H9 (cell line): ENCODE measurements around the gene ACTC1. TPM values are rescaled to one million over a fixed set of nuclear protein-coding genes. Genes with fewer than 3 reads are reported as not detected.

Source experiments
- DNase-seq: peaks from one replicate; pipeline ENCODE4 v3.0.0-alpha.2; 2017
- H2AFZ ChIP-seq: one replicate; pipeline ENCODE4 v1.6.1; 2013; ENCODE audit warnings: mild to moderate bottlenecking, low read length, control low read depth, moderate library complexity
- H2AK5ac ChIP-seq: 2 replicates; pipeline ENCODE4 v1.6.1; 2013; ENCODE audit warnings: low read length, control low read depth, mixed read lengths; ENCODE audit not compliant: insufficient read length
- H2BK120ac ChIP-seq: one replicate; pipeline ENCODE4 v1.6.1; 2013; ENCODE audit warnings: low read depth, mild to moderate bottlenecking, low read length, control low read depth, inconsistent platforms; ENCODE audit not compliant: poor library complexity, severe bottlenecking
- H2BK12ac ChIP-seq: 2 replicates; pipeline ENCODE4 v1.6.1; 2013; ENCODE audit warnings: low read length, control low read depth, mixed read lengths, low read depth; ENCODE audit not compliant: insufficient read length
- H2BK15ac ChIP-seq: 2 replicates; pipeline ENCODE4 v1.6.1; 2013; ENCODE audit warnings: low read depth, low read length, control low read depth
- H2BK20ac ChIP-seq: one replicate; pipeline ENCODE4 v1.6.1; 2013; ENCODE audit warnings: low read depth, mild to moderate bottlenecking, low read length, control low read depth, inconsistent platforms; ENCODE audit not compliant: poor library complexity, severe bottlenecking
- H2BK5ac ChIP-seq: 2 replicates; pipeline ENCODE4 v1.6.1; 2013; ENCODE audit warnings: low read length, control low read depth, mixed read lengths; ENCODE audit not compliant: insufficient read length
- H3K14ac ChIP-seq: 2 replicates; pipeline ENCODE4 v1.6.1; 2013; ENCODE audit warnings: low read length, control low read depth; ENCODE audit not compliant: insufficient read depth
- H3K18ac ChIP-seq: 2 replicates; pipeline ENCODE4 v1.6.1; 2013; ENCODE audit warnings: low read depth, mild to moderate bottlenecking, mixed read lengths, low read length, control low read depth; ENCODE audit not compliant: insufficient read length
- H3K23ac ChIP-seq: 2 replicates; pipeline ENCODE4 v1.6.1; 2013; ENCODE audit warnings: low read length, control low read depth, mixed read lengths, low read depth; ENCODE audit not compliant: insufficient read length
- H3K23me2 ChIP-seq: 2 replicates; pipeline ENCODE4 v1.6.1; 2013; ENCODE audit warnings: low read depth, mild to moderate bottlenecking, mixed read lengths, low read length, control low read depth; ENCODE audit not compliant: insufficient read length, poor library complexity, severe bottlenecking
- H3K27ac ChIP-seq: 2 replicates; pipeline ENCODE4 v1.5.1; 2013; ENCODE audit warnings: low read length, control low read depth, mixed read lengths, low read depth; ENCODE audit not compliant: insufficient read length
- H3K27me3 ChIP-seq: 2 replicates; pipeline ENCODE4 v1.6.1; 2013; ENCODE audit warnings: low read length, control low read depth, inconsistent platforms; ENCODE audit not compliant: insufficient read depth
- H3K4ac ChIP-seq: 2 replicates; pipeline ENCODE4 v1.6.1; 2013; ENCODE audit warnings: low read depth, mild to moderate bottlenecking, control low read depth, inconsistent platforms, low read length, moderate library complexity
- H3K4me1 ChIP-seq: 2 replicates; pipeline ENCODE4 v1.6.1; 2013; ENCODE audit warnings: low read length, control low read depth, inconsistent platforms; ENCODE audit not compliant: insufficient read depth
- H3K4me2 ChIP-seq: 2 replicates; pipeline ENCODE4 v1.6.1; 2013; ENCODE audit warnings: low read length, control low read depth, mixed read lengths; ENCODE audit not compliant: insufficient read length, insufficient read depth
- H3K56ac ChIP-seq: 2 replicates; pipeline ENCODE4 v1.6.1; 2013; ENCODE audit warnings: low read depth, mild to moderate bottlenecking, mixed read lengths, low read length, control low read depth; ENCODE audit not compliant: insufficient read length
- H3K79me1 ChIP-seq: 2 replicates; pipeline ENCODE4 v1.6.1; 2013; ENCODE audit warnings: low read depth, mild to moderate bottlenecking, moderate library complexity, low read length, control low read depth, inconsistent platforms; ENCODE audit not compliant: insufficient read depth, poor library complexity, severe bottlenecking
- H3K79me2 ChIP-seq: 2 replicates; pipeline ENCODE4 v1.6.1; 2013; ENCODE audit warnings: low read length, control low read depth, inconsistent platforms; ENCODE audit not compliant: insufficient read depth
- H3K9ac ChIP-seq: 2 replicates; pipeline ENCODE4 v1.6.1; 2013; ENCODE audit warnings: low read length, control low read depth, mixed read lengths; ENCODE audit not compliant: insufficient read length; ENCODE audit errors: extremely low read depth
- H3K9me3 ChIP-seq: one replicate; pipeline ENCODE4 v1.6.1; 2013; ENCODE audit warnings: low read depth, low read length, inconsistent platforms; ENCODE audit not compliant: control insufficient read depth
- H3T11ph ChIP-seq: one replicate; pipeline ENCODE4 v1.6.1; 2013; ENCODE audit warnings: mild to moderate bottlenecking, low read length, control low read depth, inconsistent platforms
- H4K20me1 ChIP-seq: one replicate; pipeline ENCODE4 v1.6.1; 2013; ENCODE audit not compliant: control insufficient read depth, insufficient read length, insufficient read depth
- H4K5ac ChIP-seq: 2 replicates; pipeline ENCODE4 v1.6.1; 2013; ENCODE audit warnings: low read depth, mild to moderate bottlenecking, mixed read lengths, low read length, control low read depth; ENCODE audit not compliant: insufficient read length
- H4K8ac ChIP-seq: replicated peaks from 2 replicates; pipeline ENCODE4 v1.6.1; 2013; ENCODE audit warnings: low read length, control low read depth, mixed read lengths, low read depth; ENCODE audit not compliant: insufficient read length
- H4K91ac ChIP-seq: 2 replicates; pipeline ENCODE4 v1.6.1; 2013; ENCODE audit warnings: low read depth, mild to moderate bottlenecking, moderate library complexity, mixed read lengths, low read length, control low read depth; ENCODE audit not compliant: insufficient read length
- H3K27ac Mint-ChIP-seq, 3 experiments: 2 replicates in 2 of 3; 3 replicates in 1 of 3; pipeline ENCODE4 v1.8.0; 2020 to 2021; ENCODE audit warnings: mixed read lengths in 3 of 3, mild to moderate bottlenecking in 1 of 3, moderate library complexity in 1 of 3
- H3K27me3 Mint-ChIP-seq: 2 replicates; pipeline ENCODE4 v1.8.0; 2021; ENCODE audit warnings: low read depth, mild to moderate bottlenecking, moderate library complexity, mixed read lengths
- H3K36me3 Mint-ChIP-seq, 3 experiments: 2 replicates in 2 of 3; 3 replicates in 1 of 3; pipeline ENCODE4 v1.8.0; 2020 to 2021; ENCODE audit warnings: low read depth in 3 of 3, mixed read lengths in 3 of 3; ENCODE audit not compliant: insufficient read depth in 1 of 3
- H3K4me1 Mint-ChIP-seq, 2 experiments: 2 replicates each; pipeline ENCODE4 v1.8.0; 2020; ENCODE audit warnings: mixed read lengths in 2 of 2
- H3K4me3 Mint-ChIP-seq, 2 experiments: 2 replicates in 1 of 2; 3 replicates in 1 of 2; pipeline ENCODE4 v1.8.0; 2020 to 2021; ENCODE audit warnings: mild to moderate bottlenecking in 2 of 2, mixed read lengths in 2 of 2, moderate library complexity in 1 of 2
- H3K9me3 Mint-ChIP-seq, 2 experiments: 2 replicates in 1 of 2; 3 replicates in 1 of 2; pipeline ENCODE4 v1.8.0; 2020; ENCODE audit warnings: mild to moderate bottlenecking in 2 of 2, mixed read lengths in 2 of 2, moderate library complexity in 1 of 2
- CTCF ChIP-seq: fragments of 200-600 bp; sonication (generic); conservative IDR thresholded peaks from 3 replicates; pipeline ENCODE4 v1.8.0; 2021; ENCODE audit warnings: antibody characterized with exemption, mild to moderate bottlenecking
- WGBS: extraction: QIAGEN DNeasy Blood & Tissue Kit; methylation state at CpG from one replicate; pipeline ENCODE4 v1.1.7; 2013; ENCODE audit warnings: missing lambda C conversion rate, low lambda C conversion rate, mixed read lengths; ENCODE audit not compliant: insufficient read length; ENCODE audit errors: extremely low coverage; 5-methylcytosine and 5-hydroxymethylcytosine counted together
- total RNA-seq: library from RNA; stranded (reverse); gene quantifications from 2 replicates; pipeline ENCODE4 v1.2.1, GENCODE V29; 2021

Gene ACTC1
- total RNA-seq, 1 experiment from 2014 or later, result 52.2 TPM

DNA sequence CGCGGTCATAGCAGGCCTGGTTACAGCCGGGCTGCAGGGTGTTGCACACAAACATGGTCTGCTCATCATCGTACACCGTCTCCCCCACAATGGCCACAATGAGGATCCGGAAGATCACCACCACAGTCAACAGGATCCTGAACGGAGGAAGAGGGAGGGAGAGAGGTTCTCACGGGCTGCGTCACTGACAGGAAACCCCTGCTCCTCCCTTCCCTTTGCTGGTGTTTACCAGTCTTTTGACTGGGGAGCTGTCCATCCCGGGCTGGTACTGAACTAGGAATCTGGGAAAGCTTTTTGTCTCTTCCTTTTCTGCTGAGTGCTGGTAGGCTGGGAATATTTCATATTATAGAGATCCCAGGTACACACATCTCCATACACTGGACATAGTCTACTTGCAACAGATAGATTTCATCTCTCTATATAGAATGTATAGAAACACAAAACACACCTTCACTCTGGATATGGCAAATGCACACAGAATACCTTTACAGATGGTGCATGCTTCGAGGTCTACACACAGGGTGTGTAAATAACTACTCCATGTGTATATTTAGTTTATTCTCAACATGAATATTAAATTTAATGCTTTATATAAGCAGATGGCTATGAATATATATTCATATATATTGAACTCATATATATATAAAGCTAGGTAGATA lies 42.0 kb downstream of the ACTC1 start:
- Histone ChIP-seq H3K9me3 (no peaks in the 10 kb centered on the region), H4K20me1 (no peaks in the 10 kb centered on the region), H4K8ac (no peak overlapping the region), H3K27me3 (peaks cover 18% of the 10 kb centered on the region; the same call in 1 of the 2 replicates), H2BK120ac (no peak overlapping the region), H3K56ac (no peak overlapping the region), H2BK15ac (no peak overlapping the region), H2BK5ac (no peak overlapping the region), H3K18ac (no peak overlapping the region), H2BK20ac (no peak overlapping the region), H3K4me2 (peak overlapping the region; percentile 26), H3K23ac (no peak overlapping the region), H4K91ac (no peak overlapping the region), H3K23me2 (peaks cover 15% of the 10 kb centered on the region), H3K9ac (no peak overlapping the region), H3K27ac (no peak overlapping the region), H3K4me1 (0 out of 2 replicates have a peak, but pooled peaks cover 4% of the 10 kb centered on the region), H3T11ph (no peak overlapping the region), H3K4ac (no peak overlapping the region), H2AFZ (no peak overlapping the region), H4K5ac (no peak overlapping the region), H3K79me1 (no peaks in the 10 kb centered on the region), H3K79me2 (no peaks in the 10 kb centered on the region), H2BK12ac (no peak overlapping the region), H2AK5ac (no peak overlapping the region), H3K14ac (no peak overlapping the region)
- Mint-ChIP-seq H3K27ac (no peak overlapping the region), H3K4me1 (peaks cover 12 to 16% of the 10 kb centered on the region in 2 experiments), H3K9me3 (no peaks in the 10 kb centered on the region), H3K36me3 (no peaks in the 10 kb centered on the region), H3K27me3 (peaks cover 74% of the 10 kb centered on the region), H3K4me3 (peak overlapping the region; percentile 27 to 56; a peak in 3 of 5 replicates)
- peak; percentile 76 for DNase-seq
- WGBS, result no CpG with 5 or more reads among the region's 11 CpGs
- TF ChIP-seq CTCF, result no peak
